WTC11 (cell line): ENCODE data around the gene EDEM2. TPM values are rescaled to one million over a fixed set of nuclear protein-coding genes. Genes with fewer than 3 reads are reported as not detected.

ENCODE experiments used
- ATAC-seq: fragments of 200-7000 bp; cut with Tn5 transposase; 2 replicates; pipeline ENCODE4 v1.10.0; 2021; ENCODE audit warnings: mild to moderate bottlenecking, moderate library complexity
- CTCF ChIA-PET: fragments of 300-600 bp; sonication (Branson Sonifier 250); formaldehyde crosslinking; loops from one replicate; lab custom pipeline; 2021; ENCODE audit warnings: antibody characterized with exemption; lab: Charles Lee
- POLR2A ChIA-PET: fragments of 350-600 bp; sonication (Branson Sonifier 250); formaldehyde crosslinking; loops from one replicate; lab custom pipeline; 2021; ENCODE audit warnings: antibody characterized with exemption; lab: Charles Lee
- DNase-seq: peaks from one replicate; pipeline ENCODE4 v3.0.0; 2021; ENCODE audit warnings: low spot score
- H3K27ac Mint-ChIP-seq: 2 replicates; pipeline ENCODE4 v1.8.0; 2021; ENCODE audit warnings: mixed read lengths
- H3K27me3 Mint-ChIP-seq: 2 replicates; pipeline ENCODE4 v1.8.0; 2021; ENCODE audit warnings: low read depth, mild to moderate bottlenecking, moderate library complexity, mixed read lengths
- H3K36me3 Mint-ChIP-seq: 2 replicates; pipeline ENCODE4 v1.8.0; 2021; ENCODE audit warnings: mixed read lengths
- H3K4me1 Mint-ChIP-seq: 2 replicates; pipeline ENCODE4 v1.8.0; 2022; ENCODE audit warnings: mixed read lengths
- H3K4me3 Mint-ChIP-seq: 2 replicates; pipeline ENCODE4 v1.8.0; 2021; ENCODE audit warnings: mild to moderate bottlenecking, moderate library complexity, mixed read lengths
- H3K9me3 Mint-ChIP-seq: 2 replicates; pipeline ENCODE4 v1.8.0; 2021; ENCODE audit warnings: mixed read lengths
- CBFB ChIP-seq: sonication (generic); formaldehyde crosslinking; IDR thresholded peaks from 2 replicates; pipeline ENCODE4 v1.8.1; 2022; ENCODE audit warnings: mild to moderate bottlenecking, low read depth, missing genetic modification reagents
- CREB1 ChIP-seq: sonication (generic); formaldehyde crosslinking; IDR thresholded peaks from 2 replicates; pipeline ENCODE4 v1.8.0; 2023; ENCODE audit warnings: mild to moderate bottlenecking, missing genetic modification reagents
- ETV6 ChIP-seq: sonication (generic); formaldehyde crosslinking; IDR thresholded peaks from 2 replicates; pipeline ENCODE4 v1.8.1; 2022; ENCODE audit warnings: mild to moderate bottlenecking, missing genetic modification reagents
- GABPB1 ChIP-seq: sonication (generic); formaldehyde crosslinking; IDR thresholded peaks from 2 replicates; pipeline ENCODE4 v1.8.1; 2023; ENCODE audit warnings: mild to moderate bottlenecking, missing genetic modification reagents
- NR1H2 ChIP-seq: sonication (generic); formaldehyde crosslinking; IDR thresholded peaks from 2 replicates; pipeline ENCODE4 v1.9.0; 2021; ENCODE audit warnings: mild to moderate bottlenecking, moderate library complexity, missing genetic modification reagents
- RORB ChIP-seq: fragments of 250-450 bp; sonication (Bioruptor Pico); IDR thresholded peaks from 2 replicates; pipeline ENCODE4 v1.9.0; 2021; ENCODE audit warnings: mild to moderate bottlenecking
- SOX15 ChIP-seq: fragments of 250-450 bp; sonication (Bioruptor Pico); IDR thresholded peaks from 2 replicates; pipeline ENCODE4 v1.9.0; 2021; ENCODE audit warnings: mild to moderate bottlenecking
- TCF7 ChIP-seq: sonication (generic); formaldehyde crosslinking; IDR thresholded peaks from 2 replicates; pipeline ENCODE4 v1.8.0; 2022; ENCODE audit warnings: mild to moderate bottlenecking, low read depth, missing genetic modification reagents, moderate library complexity
- TEAD4 ChIP-seq: sonication (generic); formaldehyde crosslinking; IDR thresholded peaks from 2 replicates; pipeline ENCODE4 v1.8.0; 2022; ENCODE audit warnings: mild to moderate bottlenecking, missing genetic modification reagents
- TP53 ChIP-seq: sonication (generic); formaldehyde crosslinking; IDR thresholded peaks from 2 replicates; pipeline ENCODE4 v1.8.1; 2023; ENCODE audit warnings: mild to moderate bottlenecking, missing genetic modification reagents
- ZNF416 ChIP-seq: fragments of 250-450 bp; sonication (Bioruptor Pico); IDR thresholded peaks from 2 replicates; pipeline ENCODE4 v1.9.0; 2021; ENCODE audit warnings: mild to moderate bottlenecking, inconsistent platforms
- ZNF423 ChIP-seq: fragments of 250-450 bp; sonication (Bioruptor Pico); IDR thresholded peaks from 2 replicates; pipeline ENCODE4 v2.1.2; 2022; ENCODE audit warnings: mild to moderate bottlenecking, moderate library complexity
- total RNA-seq: library from RNA; stranded (reverse); gene quantifications from 3 replicates; pipeline ENCODE4 v1.2.3, GENCODE V29; 2021
- TF ChIP-seq, protein P1 (sequence below): fragments of 250-450 bp; sonication (Bioruptor Pico); IDR thresholded peaks from 2 replicates; pipeline ENCODE4 v2.1.2; 2022; ENCODE audit warnings: mild to moderate bottlenecking, moderate library complexity
- TF ChIP-seq, protein P2 (sequence below): fragments of 250-450 bp; sonication (Bioruptor Pico); IDR thresholded peaks from 2 replicates; pipeline ENCODE4 v1.8.0; 2021; ENCODE audit warnings: mild to moderate bottlenecking
- TF ChIP-seq, protein P3 (sequence below): sonication (generic); formaldehyde crosslinking; IDR thresholded peaks from 2 replicates; pipeline ENCODE4 v1.8.1; 2022; ENCODE audit warnings: mild to moderate bottlenecking, moderate library complexity, missing genetic modification reagents
- TF ChIP-seq, protein P4 (sequence below): sonication (generic); formaldehyde crosslinking; IDR thresholded peaks from 2 replicates; pipeline ENCODE4 v1.8.1; 2023; ENCODE audit warnings: mild to moderate bottlenecking, missing genetic modification reagents, moderate library complexity
- TF ChIP-seq, protein P5 (sequence below): sonication (generic); formaldehyde crosslinking; conservative IDR thresholded peaks from 2 replicates; pipeline ENCODE4 v1.8.1; 2023; ENCODE audit warnings: mild to moderate bottlenecking, low read depth, missing genetic modification reagents, moderate library complexity

The EDEM2 gene
- total RNA-seq, 1 experiment from 2014 or later, result 22.7 TPM

DNA sequence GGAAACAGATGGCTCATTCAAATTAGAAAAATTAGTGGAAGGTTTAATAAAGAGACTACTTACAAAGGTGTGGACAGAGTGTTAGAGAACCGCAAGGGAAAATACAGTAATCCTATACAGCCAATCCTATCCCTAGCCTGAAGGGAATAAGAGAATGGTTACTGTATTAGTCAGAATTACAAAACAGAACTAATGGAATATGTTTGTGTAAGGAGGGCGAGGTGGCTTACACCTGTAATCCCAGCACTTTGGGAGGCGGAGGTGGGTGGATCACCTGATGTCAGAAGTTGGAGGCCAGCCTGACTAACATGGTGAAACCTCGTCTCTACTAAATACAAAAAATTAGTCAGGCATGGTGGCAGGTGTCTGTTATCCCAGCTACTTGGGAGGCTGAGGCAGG, 38.2 kb downstream of the EDEM2 start:
- ChIA-PET POLR2A (interaction anchor here (0.7 kb wide), 2 partner anchors 305 to 646 kb away, joined by 3 to 4 read pairs; no protein-coding TSS in a partner anchor), CTCF (no interaction called here)
- H3K27me3 Mint-ChIP-seq, result no peaks in the 10 kb centered on the region
- DNase-seq (no peak), ATAC-seq (no peak)
- no peaks in the 10 kb centered on the region for H3K9me3 Mint-ChIP-seq
- H3K27ac Mint-ChIP-seq, result no peak overlapping the region
- H3K4me1 Mint-ChIP-seq, result no peaks in the 10 kb centered on the region
- no peak overlapping the region for H3K4me3 Mint-ChIP-seq
- no peaks in the 10 kb centered on the region for H3K36me3 Mint-ChIP-seq
- no peak for TF ChIP-seq NR1H2 (CRISPR knock-in tag)
- no peak for TF ChIP-seq ZNF423

DNA sequence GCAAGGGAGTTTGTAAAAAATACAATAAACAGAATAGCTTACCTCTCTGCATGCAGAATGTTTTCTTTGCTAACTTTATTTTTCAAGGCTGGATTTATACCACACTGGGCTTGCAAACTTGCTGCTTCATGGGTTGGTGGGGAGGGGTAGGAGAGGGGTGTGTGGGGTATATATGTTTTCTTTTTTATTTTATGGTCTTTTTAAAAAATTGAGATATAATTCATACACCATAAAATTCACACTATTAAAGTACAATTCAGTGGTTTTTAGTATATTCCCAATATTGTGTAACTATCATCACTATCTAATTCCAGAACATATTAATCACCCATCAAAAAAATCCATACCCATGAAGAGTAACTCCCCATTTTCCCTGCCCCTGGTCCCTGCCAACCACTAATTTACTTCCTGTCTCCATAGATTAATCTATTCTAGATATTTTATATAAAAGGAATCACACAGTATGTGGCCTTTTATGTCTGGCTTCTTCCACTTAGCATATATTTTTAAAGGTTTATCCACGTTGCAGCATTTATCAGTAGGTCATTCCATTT, 40.2 kb downstream of the EDEM2 start:
- no peaks in the 10 kb centered on the region for H3K36me3 Mint-ChIP-seq
- TF ChIP-seq, protein P1, sequence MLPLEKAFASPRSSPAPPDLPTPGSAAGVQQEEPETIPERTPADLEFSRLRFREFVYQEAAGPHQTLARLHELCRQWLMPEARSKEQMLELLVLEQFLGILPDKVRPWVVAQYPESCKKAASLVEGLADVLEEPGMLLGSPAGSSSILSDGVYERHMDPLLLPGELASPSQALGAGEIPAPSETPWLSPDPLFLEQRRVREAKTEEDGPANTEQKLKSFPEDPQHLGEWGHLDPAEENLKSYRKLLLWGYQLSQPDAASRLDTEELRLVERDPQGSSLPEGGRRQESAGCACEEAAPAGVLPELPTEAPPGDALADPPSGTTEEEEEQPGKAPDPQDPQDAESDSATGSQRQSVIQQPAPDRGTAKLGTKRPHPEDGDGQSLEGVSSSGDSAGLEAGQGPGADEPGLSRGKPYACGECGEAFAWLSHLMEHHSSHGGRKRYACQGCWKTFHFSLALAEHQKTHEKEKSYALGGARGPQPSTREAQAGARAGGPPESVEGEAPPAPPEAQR, result no peak
- no peak for TF ChIP-seq CBFB (CRISPR knock-in tag)
- TF ChIP-seq, protein P2, sequence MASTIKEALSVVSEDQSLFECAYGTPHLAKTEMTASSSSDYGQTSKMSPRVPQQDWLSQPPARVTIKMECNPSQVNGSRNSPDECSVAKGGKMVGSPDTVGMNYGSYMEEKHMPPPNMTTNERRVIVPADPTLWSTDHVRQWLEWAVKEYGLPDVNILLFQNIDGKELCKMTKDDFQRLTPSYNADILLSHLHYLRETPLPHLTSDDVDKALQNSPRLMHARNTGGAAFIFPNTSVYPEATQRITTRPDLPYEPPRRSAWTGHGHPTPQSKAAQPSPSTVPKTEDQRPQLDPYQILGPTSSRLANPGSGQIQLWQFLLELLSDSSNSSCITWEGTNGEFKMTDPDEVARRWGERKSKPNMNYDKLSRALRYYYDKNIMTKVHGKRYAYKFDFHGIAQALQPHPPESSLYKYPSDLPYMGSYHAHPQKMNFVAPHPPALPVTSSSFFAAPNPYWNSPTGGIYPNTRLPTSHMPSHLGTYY (CRISPR knock-in tag), result no peak
- TF ChIP-seq, protein P3, sequence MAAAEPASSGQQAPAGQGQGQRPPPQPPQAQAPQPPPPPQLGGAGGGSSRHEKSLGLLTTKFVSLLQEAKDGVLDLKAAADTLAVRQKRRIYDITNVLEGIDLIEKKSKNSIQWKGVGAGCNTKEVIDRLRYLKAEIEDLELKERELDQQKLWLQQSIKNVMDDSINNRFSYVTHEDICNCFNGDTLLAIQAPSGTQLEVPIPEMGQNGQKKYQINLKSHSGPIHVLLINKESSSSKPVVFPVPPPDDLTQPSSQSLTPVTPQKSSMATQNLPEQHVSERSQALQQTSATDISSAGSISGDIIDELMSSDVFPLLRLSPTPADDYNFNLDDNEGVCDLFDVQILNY (CRISPR knock-in tag), result no peak
- no peak for TF ChIP-seq TEAD4 (CRISPR knock-in tag)
- no peak for TF ChIP-seq TP53 (CRISPR knock-in tag)
- TF ChIP-seq CREB1, result no peak
- TF ChIP-seq TCF7 (CRISPR knock-in tag), result no peak
- TF ChIP-seq ZNF416 (CRISPR knock-in tag), result no peak
- TF ChIP-seq, protein P4, sequence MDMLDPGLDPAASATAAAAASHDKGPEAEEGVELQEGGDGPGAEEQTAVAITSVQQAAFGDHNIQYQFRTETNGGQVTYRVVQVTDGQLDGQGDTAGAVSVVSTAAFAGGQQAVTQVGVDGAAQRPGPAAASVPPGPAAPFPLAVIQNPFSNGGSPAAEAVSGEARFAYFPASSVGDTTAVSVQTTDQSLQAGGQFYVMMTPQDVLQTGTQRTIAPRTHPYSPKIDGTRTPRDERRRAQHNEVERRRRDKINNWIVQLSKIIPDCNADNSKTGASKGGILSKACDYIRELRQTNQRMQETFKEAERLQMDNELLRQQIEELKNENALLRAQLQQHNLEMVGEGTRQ, result no peak

DNA sequence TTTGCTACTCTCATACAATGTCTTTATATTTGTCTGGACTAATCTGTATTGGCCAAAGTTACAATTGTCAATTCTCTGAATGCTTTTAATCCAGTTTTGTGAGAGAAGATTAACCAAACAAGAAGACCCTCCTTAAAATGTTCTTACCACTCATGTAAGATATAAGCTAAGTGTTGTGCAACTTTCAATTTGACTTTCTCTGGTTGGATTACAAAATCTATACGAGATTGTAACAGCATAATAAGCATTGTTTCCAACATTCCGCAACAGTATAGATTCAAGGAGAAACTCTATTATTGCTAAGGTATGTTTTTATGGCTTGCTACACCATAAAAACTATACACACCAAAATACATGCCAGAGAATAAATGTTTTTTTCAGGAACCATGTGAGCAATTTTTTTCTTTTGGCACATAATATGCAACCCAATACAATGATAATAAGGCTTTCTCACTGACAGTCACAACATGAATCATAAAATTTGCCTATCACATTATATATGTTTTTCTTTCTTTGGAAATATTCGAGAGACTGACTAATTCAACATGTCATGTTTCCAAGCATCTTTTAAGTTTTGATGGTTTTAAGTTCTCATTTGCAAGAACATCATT, 42.3 kb downstream of the EDEM2 start:
- Mint-ChIP-seq H3K27me3 (no peaks in the 10 kb centered on the region), H3K4me1 (peaks cover 3% of the 10 kb centered on the region; the same call in 1 of the 2 replicates), H3K27ac (no peak overlapping the region), H3K36me3 (no peaks in the 10 kb centered on the region), H3K4me3 (no peak overlapping the region), H3K9me3 (no peaks in the 10 kb centered on the region)
- ChIA-PET CTCF (no interaction called here), POLR2A (no interaction called here)
- ATAC-seq, result no peak
- DNase-seq, result no peak
- TF ChIP-seq GABPB1 (no peak), ETV6 (no peak), CBFB (CRISPR knock-in tag) (no peak), RORB (CRISPR knock-in tag) (no peak), SOX15 (CRISPR knock-in tag) (no peak)
- TF ChIP-seq, protein P5, sequence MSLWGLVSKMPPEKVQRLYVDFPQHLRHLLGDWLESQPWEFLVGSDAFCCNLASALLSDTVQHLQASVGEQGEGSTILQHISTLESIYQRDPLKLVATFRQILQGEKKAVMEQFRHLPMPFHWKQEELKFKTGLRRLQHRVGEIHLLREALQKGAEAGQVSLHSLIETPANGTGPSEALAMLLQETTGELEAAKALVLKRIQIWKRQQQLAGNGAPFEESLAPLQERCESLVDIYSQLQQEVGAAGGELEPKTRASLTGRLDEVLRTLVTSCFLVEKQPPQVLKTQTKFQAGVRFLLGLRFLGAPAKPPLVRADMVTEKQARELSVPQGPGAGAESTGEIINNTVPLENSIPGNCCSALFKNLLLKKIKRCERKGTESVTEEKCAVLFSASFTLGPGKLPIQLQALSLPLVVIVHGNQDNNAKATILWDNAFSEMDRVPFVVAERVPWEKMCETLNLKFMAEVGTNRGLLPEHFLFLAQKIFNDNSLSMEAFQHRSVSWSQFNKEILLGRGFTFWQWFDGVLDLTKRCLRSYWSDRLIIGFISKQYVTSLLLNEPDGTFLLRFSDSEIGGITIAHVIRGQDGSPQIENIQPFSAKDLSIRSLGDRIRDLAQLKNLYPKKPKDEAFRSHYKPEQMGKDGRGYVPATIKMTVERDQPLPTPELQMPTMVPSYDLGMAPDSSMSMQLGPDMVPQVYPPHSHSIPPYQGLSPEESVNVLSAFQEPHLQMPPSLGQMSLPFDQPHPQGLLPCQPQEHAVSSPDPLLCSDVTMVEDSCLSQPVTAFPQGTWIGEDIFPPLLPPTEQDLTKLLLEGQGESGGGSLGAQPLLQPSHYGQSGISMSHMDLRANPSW, result no peak
- TF ChIP-seq, protein P2 (CRISPR knock-in tag), result no peak

More for the DNA sequence above, 40.2 kb downstream of the EDEM2 start:
- Mint-ChIP-seq H3K27me3 (no peaks in the 10 kb centered on the region), H3K9me3 (no peaks in the 10 kb centered on the region), H3K27ac (no peak overlapping the region), H3K4me3 (no peak overlapping the region), H3K4me1 (no peaks in the 10 kb centered on the region)
- CTCF ChIA-PET, result interaction anchor here (1.6 kb wide), 1 partner anchor 10 kb away, joined by 6 read pairs; no protein-coding TSS in a partner anchor
- POLR2A ChIA-PET, result no interaction called here
- DNase-seq (no peak), ATAC-seq (no peak)
